ENCODE data around the gene GABRG3.

DNA sequence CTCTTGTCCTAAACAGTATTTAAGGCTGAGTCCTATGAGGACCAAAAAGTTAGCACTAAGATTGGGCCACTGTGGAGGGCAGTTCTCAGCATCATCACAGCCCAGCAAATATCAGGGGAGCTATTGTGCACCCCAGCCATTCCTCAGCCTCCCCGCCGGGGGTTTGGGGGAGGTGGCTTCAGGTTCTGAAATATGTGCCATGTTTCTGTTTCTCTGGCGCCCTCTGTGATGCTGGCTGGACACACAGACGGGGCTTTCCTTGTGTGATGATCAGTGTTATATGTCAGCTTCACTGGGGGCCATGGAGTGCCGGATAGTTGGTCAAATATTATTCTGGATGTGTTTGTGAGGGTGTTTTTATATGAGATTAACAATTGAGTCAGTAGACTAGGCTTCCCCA, 106.8 kb downstream of the GABRG3 start:
- TF ChIP-seq CTCF (IDR thresholded peaks at IDR 0.05) (no peak), POLR2A (IDR thresholded peaks at IDR 0.05) (no peak)

Measured in breast epithelium (tissue), 3 donors.